Adrenal gland (tissue), 12 donors: ENCODE measurements around the gene BUD23. TPM values are rescaled to one million over a fixed set of nuclear protein-coding genes. Genes with fewer than 3 reads are reported as not detected.

Experiments
- DNase-seq, 7 donors: peaks; one replicate each; pipeline ENCODE4 v3.0.0-alpha.2; 2019 to 2020
- H3K27ac ChIP-seq, 5 donors: fragments of 200-600 bp; sonication (generic) in 4 of 5; 1 replicate in 3 of 5; 2 replicates in 2 of 5; pipeline versions ENCODE4 v1.5.1 to v1.8.0; 2016 to 2020; ENCODE audit warnings: mild to moderate bottlenecking in 1 of 5
- H3K27me3 ChIP-seq: fragments of 200-600 bp; 2 replicates; pipeline ENCODE4 v1.8.0; 2021
- H3K36me3 ChIP-seq, 2 donors: fragments of 200-600 bp; replicated peaks in 1 of 2; 1 replicate in 1 of 2; 2 replicates in 1 of 2; pipeline versions ENCODE4 v1.5.1 to v1.8.0; 2018 to 2022
- H3K4me1 ChIP-seq, 2 donors: fragments of 200-600 bp; replicated peaks in 1 of 2; 1 replicate in 1 of 2; 2 replicates in 1 of 2; pipeline versions ENCODE4 v1.5.1 to v1.8.0; 2018 to 2021
- H3K4me3 ChIP-seq, 4 donors: fragments of 200-600 bp; sonication (generic) in 3 of 4; one replicate each; pipeline ENCODE4 v1.5.1; 2016 to 2018
- H3K9me3 ChIP-seq, 3 donors: fragments of 200-600 bp; sonication (generic) in 1 of 3; replicated peaks in 1 of 3; 1 replicate in 2 of 3; 2 replicates in 1 of 3; pipeline versions ENCODE4 v1.5.1 to v1.8.0; 2016 to 2021
- CTCF ChIP-seq, 6 experiments: fragments of 450-650 bp in 4 of 6; fragments of 200-600 bp in 2 of 6; sonication (generic) in 1 of 6; IDR thresholded peaks; 1 replicate in 5 of 6; 2 replicates in 1 of 6; pipeline versions ENCODE4 v1.5.1 to v1.8.0; 2016 to 2021; ENCODE audit warnings: antibody characterized with exemption in 6 of 6, mild to moderate bottlenecking in 2 of 6, moderate library complexity in 1 of 6
- POLR2A ChIP-seq, 2 donors: fragments of 450-650 bp; IDR thresholded peaks; one replicate each; pipeline ENCODE4 v1.6.1; 2017; ENCODE audit warnings: antibody characterized with exemption in 2 of 2, mild to moderate bottlenecking in 2 of 2, moderate library complexity in 1 of 2
- WGBS, 4 donors: extraction: QIAGEN DNeasy Blood & Tissue Kit in 2 of 4; methylation state at CpG; one replicate each; pipeline versions ENCODE4 v1.1.5 to v1.1.7; 2013 to 2017; 5-methylcytosine and 5-hydroxymethylcytosine counted together
- intact Hi-C, 2 donors: fragments of 100-400 bp; cut with DNase I; formaldehyde crosslinking; loops; one replicate each; pipeline versions ENCODE4 v1.14.1 to v1.15.0; 2022 to 2023
- polyA plus RNA-seq, 3 donors: library from polyadenylated mRNA; stranded (reverse); fragments of 200-250 nt in 2 of 3; fragments of 350-450 nt in 1 of 3; fragmentation: Illumina TruSeq in 1 of 3; extraction: RNeasy Lipid Tissue Mini Kit (QIAGEN cat#74804) in 1 of 3; gene quantifications; one replicate each; pipeline ENCODE4 v1.2.3, GENCODE V29; 2013 to 2014
- total RNA-seq, 9 donors: library from RNA; depleted of rRNA in 4 of 9; stranded (reverse); fragments of >200 nt in 4 of 9; fragments of 120-200 nt in 1 of 9; fragmentation: NEBNext Ultra II Directional in 1 of 9; extraction: Animal tissue kit (Norgen Biotek cat#: 25700) in 1 of 9; gene quantifications; one replicate each; pipeline versions ENCODE4 v1.1.0 to v1.2.4, GENCODE V29; 2013 to 2023
- donor health status: healthy with polysubstance abuse.
- donor health status: Bipolar disorder and iron deficiency.
- donor health status: DM: yes; HTN: yes; CAD: no.
- donor health status: DM: no; HTN: no; CAD: no.
- donor health status: DM: no; HTN: no; CAD: no.
- donor health status: DM: yes; HTN: yes; CAD: no.

Gene BUD23
- total and polyA plus RNA-seq, 12 donors = 34.7 to 123 (median 64.5) TPM

- Histone ChIP-seq H3K27me3 (no peaks in the 10 kb centered on the region), H3K4me1 (no peaks in the 10 kb centered on the region), H3K27ac (no peak overlapping the region), H3K9me3 (no peaks in the 10 kb centered on the region), H3K4me3 (no peak overlapping the region), H3K36me3 (peaks cover 0 to 28% of the 10 kb centered on the region in 2 donors)
- DNase-seq = peak in 6 of 7 donors; percentile 48 to 81 (median 60)
- 62 to 68% (median 65%) methylated on average over 11 to 13 of the region's 13 CpGs for WGBS, 4 donors
- TF ChIP-seq CTCF (IDR thresholded peaks at IDR 0.05) (peak; percentile 16 to 63 (median 50)), POLR2A (IDR thresholded peaks at IDR 0.05) (no peak)
- intact Hi-C loops = no loop called here
Measured at GRCh38 chr7:73701357-73701995, 18.1 kb downstream of the BUD23 start.

- WGBS, 4 donors = 86 to 92% (median 87%) methylated on average over 7 to 8 of the region's 8 CpGs
- TF ChIP-seq POLR2A (IDR thresholded peaks at IDR 0.05) (no peak), CTCF (IDR thresholded peaks at IDR 0.05) (no peak)
- H3K36me3 ChIP-seq = peaks cover 0 to 26% of the 10 kb centered on the region in 2 donors
Measured at GRCh38 chr7:73702226-73702625, 18.8 kb downstream of the BUD23 start.

GRCh38 chr7:73702665-73703064, 19.3 kb downstream of the BUD23 start:
- 92 to 95% (median 94%) methylated on average over 12 to 18 of the region's 18 CpGs for WGBS, 4 donors
- Histone ChIP-seq H3K36me3 (peaks cover 0 to 22% of the 10 kb centered on the region in 2 donors), H3K27me3 (no peaks in the 10 kb centered on the region), H3K4me1 (no peaks in the 10 kb centered on the region), H3K27ac (no peak overlapping the region), H3K9me3 (no peaks in the 10 kb centered on the region), H3K4me3 (no peak overlapping the region)
- intact Hi-C loops = no loop called here
- DNase-seq = no peak
- TF ChIP-seq CTCF (IDR thresholded peaks at IDR 0.05) (no peak), POLR2A (IDR thresholded peaks at IDR 0.05) (no peak)

More at GRCh38 chr7:73702226-73702625, 18.8 kb downstream of the BUD23 start:
- no peak overlapping the region for H3K27ac ChIP-seq
- DNase-seq = no peak
- H3K27me3 ChIP-seq = no peaks in the 10 kb centered on the region
- intact Hi-C loops = no loop called here
- H3K4me3 ChIP-seq = no peak overlapping the region
- H3K9me3 ChIP-seq = no peaks in the 10 kb centered on the region
- no peaks in the 10 kb centered on the region for H3K4me1 ChIP-seq

GRCh38 chr7:73703225-73703624, 19.8 kb downstream of the BUD23 start:
- Histone ChIP-seq H3K27ac (no peak overlapping the region), H3K36me3 (peaks cover 0 to 16% of the 10 kb centered on the region in 2 donors), H3K4me1 (no peaks in the 10 kb centered on the region), H3K9me3 (no peaks in the 10 kb centered on the region), H3K4me3 (no peak overlapping the region), H3K27me3 (no peaks in the 10 kb centered on the region)
- TF ChIP-seq POLR2A (IDR thresholded peaks at IDR 0.05) (no peak), CTCF (IDR thresholded peaks at IDR 0.05) (no peak)
- WGBS, 4 donors = 74 to 79% (median 76%) methylated on average over 13 of the region's 13 CpGs
- DNase-seq = no peak
- intact Hi-C loops = no loop called here
